HG02571 (cell line): ENCODE data around the gene ARHGEF19.
"Not testable (repeated sequence)": the region's sequence is repeated elsewhere in the genome, so short reads cannot be mapped to it uniquely, and the experiment has no call there.

ENCODE experiments used
- ATAC-seq: cut with Tn5 transposase; IDR thresholded peaks from one replicate; pipeline ENCODE4 v1.9.1; 2021; ENCODE audit warnings: mild to moderate bottlenecking, moderate library complexity; ENCODE audit not compliant: unreplicated experiment

ARHGEF19 gene

GRCh38 chr1:16168144-16168495 is 44.3 kb downstream of the ARHGEF19 start:
- not testable (repeated sequence) for ATAC-seq

DNA sequence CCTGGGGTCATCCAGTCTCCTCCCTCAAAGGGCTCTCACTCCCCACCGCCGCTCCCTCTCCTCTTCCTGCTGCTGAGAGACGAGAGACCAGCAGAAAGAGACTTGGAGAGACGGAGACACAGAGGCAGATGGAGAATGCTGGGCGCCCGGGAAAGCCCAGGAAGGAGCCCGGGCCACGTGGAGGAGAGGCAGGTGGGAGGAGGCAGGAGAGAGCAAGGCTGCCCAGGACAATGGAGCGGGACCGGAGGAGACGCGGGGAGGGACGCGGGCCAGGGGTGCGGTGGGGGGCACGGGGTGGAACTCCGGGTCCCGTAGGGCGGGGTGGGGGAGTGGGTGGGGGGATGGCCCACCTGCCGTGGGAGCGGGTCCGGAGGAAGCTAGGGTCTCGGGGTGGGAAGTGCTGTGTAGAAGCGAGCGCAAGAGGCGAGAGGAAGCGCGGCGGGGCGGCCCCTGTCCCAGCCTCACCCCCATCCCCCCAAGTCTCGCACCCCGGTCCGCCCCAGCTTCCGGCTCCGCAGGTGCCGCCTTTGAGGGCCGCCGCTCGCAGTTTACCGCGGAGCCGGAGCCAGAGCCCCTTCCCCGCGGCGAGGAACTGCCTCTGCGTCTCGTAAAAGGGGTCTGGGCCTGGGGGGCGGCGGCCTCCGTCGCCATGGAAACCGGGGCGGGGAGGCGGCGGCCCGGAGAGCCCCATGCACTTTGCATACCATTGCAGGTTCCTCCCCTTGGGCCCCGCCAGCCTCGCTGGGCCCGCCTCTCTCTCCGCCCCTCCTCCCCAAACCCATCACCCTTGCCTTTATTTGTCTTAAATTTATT is 44.9 kb downstream of the ARHGEF19 start:
- ATAC-seq: no peak

GRCh38 chr1:16166117-16166516 is 46.3 kb downstream of the ARHGEF19 start:
- ATAC-seq: no peak

- no peak for ATAC-seq
These were observed 46.9 kb downstream of the ARHGEF19 start for GRCh38 chr1:16165548-16165947.

DNA sequence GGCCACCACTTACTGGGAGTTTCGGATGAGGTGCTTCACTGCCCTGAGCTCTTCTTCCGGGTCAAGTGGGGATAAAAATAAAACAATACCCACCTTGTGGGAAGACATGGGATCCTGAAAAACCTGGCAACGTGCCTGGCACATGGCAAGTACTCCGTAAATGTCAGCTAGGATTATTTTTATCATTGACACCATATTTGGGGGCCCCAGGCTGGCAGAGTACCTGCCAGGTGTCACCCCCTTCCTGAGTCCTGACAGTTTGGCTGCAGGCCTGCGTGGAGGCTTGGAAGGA is 47.4 kb downstream of the ARHGEF19 start:
- ATAC-seq: no peak

GRCh38 chr1:16164213-16165072 is 48.0 kb downstream of the ARHGEF19 start:
- no peak for ATAC-seq

DNA sequence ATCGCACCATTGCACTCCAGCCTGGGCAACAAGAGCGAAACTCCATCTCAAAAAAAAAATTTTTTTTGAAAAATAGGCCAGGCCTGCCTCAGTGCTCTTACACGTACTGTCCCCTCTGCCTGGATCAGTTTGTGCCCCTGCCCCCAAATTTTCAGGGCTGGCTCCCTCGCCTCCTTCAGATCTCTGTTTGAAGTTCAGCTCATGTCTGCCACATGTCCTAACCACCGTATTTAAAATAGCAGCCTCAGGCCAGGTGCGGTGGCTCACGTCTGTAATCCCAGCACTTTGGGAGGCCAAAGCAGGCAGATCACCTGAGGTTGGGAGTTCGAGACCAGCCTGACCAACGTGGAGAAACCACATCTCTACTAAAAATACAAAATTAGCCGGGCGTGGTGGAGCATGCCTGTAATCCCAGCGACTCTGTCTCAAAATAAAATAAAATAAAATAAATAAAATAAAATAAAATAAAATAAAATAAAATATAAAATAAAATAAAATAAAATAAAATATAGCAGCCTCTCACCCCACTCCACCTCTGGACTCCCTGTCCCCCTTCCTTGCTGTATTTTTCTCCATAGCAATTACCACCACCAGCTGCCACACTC is 48.7 kb downstream of the ARHGEF19 start:
- not testable (repeated sequence) for ATAC-seq

GRCh38 chr1:16162163-16162822 is 50.2 kb downstream of the ARHGEF19 start:
- no peak for ATAC-seq

- ATAC-seq: no peak
These were observed 50.7 kb downstream of the ARHGEF19 start for GRCh38 chr1:16161717-16162116.

- no peak for ATAC-seq
These were observed 53.2 kb downstream of the ARHGEF19 start for GRCh38 chr1:16158993-16159831.

DNA sequence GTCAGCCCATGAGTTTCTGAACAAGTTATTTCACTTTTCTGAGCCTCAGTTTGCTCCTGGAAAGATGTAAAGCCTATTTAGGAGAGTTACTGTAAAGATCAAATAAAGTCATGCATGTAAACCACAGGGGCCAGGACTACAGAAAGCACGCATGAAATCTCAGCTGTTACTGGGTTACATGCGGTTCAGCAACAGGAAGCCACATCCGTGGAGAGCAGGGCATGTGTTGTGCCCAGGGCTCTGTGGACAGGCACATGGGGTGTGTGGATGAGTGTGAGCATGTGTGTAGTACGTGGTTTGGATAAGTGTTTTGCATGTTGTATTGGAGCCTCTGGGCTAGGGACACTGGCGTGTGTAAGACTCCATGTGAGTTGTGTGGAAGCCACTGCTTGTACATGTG is 54.4 kb downstream of the ARHGEF19 start:
- no peak for ATAC-seq

DNA sequence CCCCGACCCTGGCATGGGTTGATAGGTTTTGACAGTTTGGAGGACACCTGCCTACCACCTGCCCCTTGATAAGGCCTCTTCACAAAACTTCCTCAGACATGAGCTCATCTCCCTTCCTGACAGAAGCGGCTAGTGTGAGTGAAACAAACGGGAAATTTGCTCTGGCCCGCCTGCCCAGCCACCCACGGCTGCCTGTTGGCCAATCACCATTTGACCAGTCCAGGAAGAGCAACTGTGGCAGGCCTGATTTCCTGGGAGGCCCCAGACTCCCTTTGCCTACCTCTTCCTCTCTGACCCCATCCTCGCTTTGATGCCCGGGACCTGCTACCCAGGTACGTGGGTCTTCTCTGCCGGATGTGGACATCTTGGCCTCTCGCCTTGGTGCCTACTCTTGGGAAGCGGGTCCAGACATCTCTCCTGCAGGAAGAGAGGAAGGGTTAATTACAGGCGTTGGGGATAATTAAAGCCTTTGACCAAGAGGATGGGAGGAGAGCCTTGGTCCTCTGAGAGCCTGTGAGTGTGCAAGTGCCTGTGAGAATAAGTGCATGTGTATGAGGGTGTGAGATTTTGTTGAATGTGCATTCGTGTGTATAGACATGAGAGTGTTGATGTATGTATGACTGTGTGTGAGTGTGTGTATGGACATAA is 55.5 kb downstream of the ARHGEF19 start:
- ATAC-seq: no peak

GRCh38 chr1:16155537-16156410 is 56.7 kb downstream of the ARHGEF19 start, which contains the start of gene EPHA2:
TSS of gene EPHA2 (minus strand) at chr1:16156069. CDS start at chr1:16155932, 137 bp downstream.
- no peak for ATAC-seq

- no peak for ATAC-seq
These were observed 58.3 kb downstream of the ARHGEF19 start for GRCh38 chr1:16153999-16154673.

GRCh38 chr1:16153096-16153998 is 59.1 kb downstream of the ARHGEF19 start:
- ATAC-seq: no peak

DNA sequence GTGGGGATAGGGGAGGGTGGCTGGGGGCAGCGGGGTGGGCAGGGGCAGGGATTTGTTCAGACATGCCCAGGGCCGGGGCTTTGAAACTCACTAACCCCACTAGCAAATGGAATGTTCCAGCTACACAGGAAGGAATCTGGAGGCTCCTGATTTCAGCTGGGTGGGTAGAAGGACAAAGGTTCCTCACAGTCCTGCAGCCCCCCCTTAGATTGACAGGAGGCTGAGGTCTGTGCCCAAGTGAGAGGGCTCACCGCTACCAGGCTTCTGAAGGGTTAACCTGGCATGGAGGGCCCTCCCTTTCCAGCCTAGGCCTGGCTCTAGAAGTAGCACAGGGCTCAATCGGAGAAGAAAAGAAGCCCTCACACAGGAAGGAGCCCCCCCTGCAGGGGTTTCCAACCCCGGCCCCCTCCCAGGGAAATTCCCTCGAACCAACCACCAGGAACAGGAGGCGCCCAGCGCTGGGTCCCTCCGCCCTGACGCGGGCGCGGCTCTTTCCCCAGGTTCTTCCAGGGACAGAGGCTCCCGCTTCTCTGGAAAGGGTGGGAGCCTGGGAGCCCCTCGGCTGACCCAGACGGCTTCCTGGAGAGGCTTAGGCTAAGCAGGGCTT is 59.9 kb downstream of the ARHGEF19 start:
- ATAC-seq: no peak

GRCh38 chr1:16151995-16152384 is 60.5 kb downstream of the ARHGEF19 start:
- no peak for ATAC-seq
